Neural progenitor cell (in vitro differentiated cells): ENCODE data around the gene FZD10. TPM values are rescaled to one million over a fixed set of nuclear protein-coding genes. Genes with fewer than 3 reads are reported as not detected.

ENCODE experiments used
- DNase-seq: peaks from one replicate; pipeline ENCODE4 v3.0.0-alpha.2; 2016; ENCODE audit warnings: low spot score
- H2AFZ ChIP-seq: fragments of 200-600 bp; sonication (generic); replicated peaks from 2 replicates; pipeline ENCODE4 v1.6.1; 2016; ENCODE audit warnings: antibody characterized with exemption
- H3F3A ChIP-seq: fragments of 200-600 bp; sonication (generic); 2 replicates; pipeline ENCODE4 v1.6.1; 2016; ENCODE audit warnings: antibody characterized with exemption, low read depth
- H3K27ac ChIP-seq: fragments of 200-600 bp; sonication (generic); 2 replicates; pipeline ENCODE4 v1.5.1; 2016; ENCODE audit warnings: mild to moderate bottlenecking
- H3K27me3 ChIP-seq: fragments of 200-600 bp; sonication (generic); 2 replicates; pipeline ENCODE4 v1.6.1; 2016; ENCODE audit warnings: mild to moderate bottlenecking, moderate library complexity
- H3K36me3 ChIP-seq: fragments of 200-600 bp; sonication (generic); 2 replicates; pipeline ENCODE4 v1.5.1; 2016
- H3K4me1 ChIP-seq: fragments of 200-600 bp; sonication (generic); 2 replicates; pipeline ENCODE4 v1.6.1; 2016; ENCODE audit warnings: mixed run types
- H3K4me2 ChIP-seq: fragments of 200-600 bp; sonication (generic); 2 replicates; pipeline ENCODE4 v1.6.1; 2016
- H3K4me3 ChIP-seq: fragments of 200-600 bp; sonication (generic); 2 replicates; pipeline ENCODE4 v1.5.1; 2016
- H3K79me2 ChIP-seq: fragments of 200-600 bp; sonication (generic); 2 replicates; pipeline ENCODE4 v1.6.1; 2016; ENCODE audit warnings: low read depth
- H3K9ac ChIP-seq: fragments of 200-600 bp; sonication (generic); 2 replicates; pipeline ENCODE4 v1.6.1; 2016
- H3K9me3 ChIP-seq: fragments of 200-600 bp; sonication (generic); 2 replicates; pipeline ENCODE4 v1.5.1; 2016; ENCODE audit warnings: low read depth
- H4K20me1 ChIP-seq: fragments of 200-600 bp; sonication (generic); 2 replicates; pipeline ENCODE4 v1.6.1; 2016; ENCODE audit warnings: low read depth
- H3K27ac Mint-ChIP-seq: 3 replicates; pipeline ENCODE4 v1.8.0; 2021; ENCODE audit warnings: mixed read lengths
- H3K27me3 Mint-ChIP-seq: 2 replicates; pipeline ENCODE4 v1.8.0; 2022; ENCODE audit warnings: low read depth, mild to moderate bottlenecking, inconsistent platforms, moderate library complexity, mixed read lengths; ENCODE audit not compliant: insufficient read depth
- H3K36me3 Mint-ChIP-seq: 3 replicates; pipeline ENCODE4 v1.8.0; 2021; ENCODE audit warnings: mixed read lengths
- H3K4me1 Mint-ChIP-seq: 3 replicates; pipeline ENCODE4 v1.8.0; 2021; ENCODE audit warnings: mixed read lengths
- H3K4me3 Mint-ChIP-seq: 3 replicates; pipeline ENCODE4 v1.8.0; 2021; ENCODE audit warnings: mild to moderate bottlenecking, moderate library complexity, mixed read lengths
- H3K9me3 Mint-ChIP-seq: 3 replicates; pipeline ENCODE4 v1.8.0; 2020; ENCODE audit warnings: mixed read lengths
- EZH2 ChIP-seq: fragments of 200-600 bp; sonication (generic); IDR thresholded peaks from 2 replicates; pipeline ENCODE4 v1.6.1; 2017; ENCODE audit warnings: antibody characterized with exemption, mild to moderate bottlenecking, moderate library complexity
- EZH2phosphoT487 ChIP-seq: fragments of 200-600 bp; sonication (generic); IDR thresholded peaks from 2 replicates; pipeline ENCODE4 v1.6.1; 2017; ENCODE audit warnings: antibody characterized with exemption
- total RNA-seq: library from RNA; depleted of rRNA; stranded (reverse); fragments of >200 nt; gene quantifications from 2 replicates; pipeline ENCODE4 v1.2.3, GENCODE V29; 2015; ENCODE audit warnings: low replicate concordance
- TF ChIP-seq, protein P1 (sequence below): fragments of 200-600 bp; sonication (generic); IDR thresholded peaks from 2 replicates; pipeline ENCODE4 v1.5.1; 2017; ENCODE audit warnings: antibody characterized with exemption, mild to moderate bottlenecking

FZD10 gene
- total RNA-seq, 1 donor from 2014 or later = 0.11 TPM

DNA sequence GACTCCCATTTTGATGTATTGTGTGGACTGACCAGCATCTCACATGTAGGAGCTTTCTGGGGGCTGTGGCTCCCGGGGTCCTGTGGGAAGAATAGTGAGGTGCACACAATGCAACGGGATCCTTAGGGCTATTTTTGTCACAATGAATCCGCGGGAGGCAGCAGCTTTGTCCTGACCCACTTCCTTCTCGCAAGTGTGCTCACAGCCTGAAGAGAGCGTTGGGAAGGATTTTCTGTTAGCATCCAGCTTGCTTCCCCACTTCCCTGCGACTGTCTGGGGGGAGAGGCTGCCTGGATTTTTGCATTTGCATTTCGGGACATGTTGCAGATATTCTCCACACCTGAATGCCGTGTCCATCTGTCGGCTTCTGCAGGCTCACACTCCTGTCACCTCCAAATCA is 31.9 kb downstream of the FZD10 start:
- Mint-ChIP-seq H3K4me1 (peaks cover 18% of the 10 kb centered on the region), H3K9me3 (no peaks in the 10 kb centered on the region), H3K4me3 (no peak overlapping the region), H3K27me3 (peaks cover 3% of the 10 kb centered on the region), H3K36me3 (no peaks in the 10 kb centered on the region), H3K27ac (no peak overlapping the region)
- Histone ChIP-seq H3K4me1 (peaks cover 9% of the 10 kb centered on the region), H4K20me1 (no peaks in the 10 kb centered on the region), H3F3A (peaks cover 12% of the 10 kb centered on the region), H3K36me3 (no peaks in the 10 kb centered on the region), H3K4me2 (peak overlapping the region; percentile 42), H3K27me3 (peaks cover 55% of the 10 kb centered on the region), H3K27ac (no peak overlapping the region), H3K9ac (no peak overlapping the region), H3K9me3 (no peaks in the 10 kb centered on the region), H2AFZ (peak overlapping the region; percentile 68), H3K79me2 (no peaks in the 10 kb centered on the region), H3K4me3 (peak overlapping the region; percentile 9)
- TF ChIP-seq, protein P1, sequence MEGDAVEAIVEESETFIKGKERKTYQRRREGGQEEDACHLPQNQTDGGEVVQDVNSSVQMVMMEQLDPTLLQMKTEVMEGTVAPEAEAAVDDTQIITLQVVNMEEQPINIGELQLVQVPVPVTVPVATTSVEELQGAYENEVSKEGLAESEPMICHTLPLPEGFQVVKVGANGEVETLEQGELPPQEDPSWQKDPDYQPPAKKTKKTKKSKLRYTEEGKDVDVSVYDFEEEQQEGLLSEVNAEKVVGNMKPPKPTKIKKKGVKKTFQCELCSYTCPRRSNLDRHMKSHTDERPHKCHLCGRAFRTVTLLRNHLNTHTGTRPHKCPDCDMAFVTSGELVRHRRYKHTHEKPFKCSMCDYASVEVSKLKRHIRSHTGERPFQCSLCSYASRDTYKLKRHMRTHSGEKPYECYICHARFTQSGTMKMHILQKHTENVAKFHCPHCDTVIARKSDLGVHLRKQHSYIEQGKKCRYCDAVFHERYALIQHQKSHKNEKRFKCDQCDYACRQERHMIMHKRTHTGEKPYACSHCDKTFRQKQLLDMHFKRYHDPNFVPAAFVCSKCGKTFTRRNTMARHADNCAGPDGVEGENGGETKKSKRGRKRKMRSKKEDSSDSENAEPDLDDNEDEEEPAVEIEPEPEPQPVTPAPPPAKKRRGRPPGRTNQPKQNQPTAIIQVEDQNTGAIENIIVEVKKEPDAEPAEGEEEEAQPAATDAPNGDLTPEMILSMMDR = no peak
- TF ChIP-seq EZH2phosphoT487 (no peak), EZH2 (no peak)
- DNase-seq = peak; percentile 42

DNA sequence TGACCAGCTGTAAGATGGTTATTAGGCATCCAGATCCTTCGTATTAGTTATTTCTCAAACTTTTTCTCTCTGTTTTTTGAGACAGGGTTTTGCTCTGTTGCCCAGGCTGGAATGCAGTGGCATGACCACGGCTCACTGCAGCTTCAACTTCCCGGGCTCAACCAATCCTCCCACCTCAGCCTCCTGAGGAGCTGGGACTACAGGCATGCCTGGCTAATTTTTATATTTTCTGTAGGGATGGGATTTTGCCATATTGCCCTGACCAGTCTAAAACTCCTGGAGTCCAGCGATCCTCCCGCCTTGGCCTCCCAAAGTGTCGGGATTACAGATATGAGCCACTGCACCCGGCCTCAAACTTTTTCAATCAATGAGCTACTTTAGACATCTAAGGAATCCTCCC is 33.1 kb downstream of the FZD10 start:
- peaks cover 9% of the 10 kb centered on the region for H3K4me1 ChIP-seq
- H3K4me3 ChIP-seq = no peak overlapping the region
- H3K4me2 ChIP-seq = no peak overlapping the region
- H4K20me1 ChIP-seq = no peaks in the 10 kb centered on the region
- Mint-ChIP-seq H3K27ac (no peak overlapping the region), H3K4me3 (no peak overlapping the region), H3K9me3 (peaks cover 2% of the 10 kb centered on the region), H3K36me3 (no peaks in the 10 kb centered on the region), H3K27me3 (no peaks in the 10 kb centered on the region), H3K4me1 (peaks cover 25% of the 10 kb centered on the region)
- H3K27ac ChIP-seq = no peak overlapping the region
- no peaks in the 10 kb centered on the region for H3K36me3 ChIP-seq
- H2AFZ ChIP-seq = no peak overlapping the region
- H3K9ac ChIP-seq = no peak overlapping the region
- H3K27me3 ChIP-seq = peaks cover 67% of the 10 kb centered on the region
- H3F3A ChIP-seq = peaks cover 12% of the 10 kb centered on the region
- DNase-seq = no peak
- no peaks in the 10 kb centered on the region for H3K9me3 ChIP-seq
- no peaks in the 10 kb centered on the region for H3K79me2 ChIP-seq
- no peak for TF ChIP-seq EZH2
- TF ChIP-seq, protein P1 = no peak
- no peak for TF ChIP-seq EZH2phosphoT487

DNA sequence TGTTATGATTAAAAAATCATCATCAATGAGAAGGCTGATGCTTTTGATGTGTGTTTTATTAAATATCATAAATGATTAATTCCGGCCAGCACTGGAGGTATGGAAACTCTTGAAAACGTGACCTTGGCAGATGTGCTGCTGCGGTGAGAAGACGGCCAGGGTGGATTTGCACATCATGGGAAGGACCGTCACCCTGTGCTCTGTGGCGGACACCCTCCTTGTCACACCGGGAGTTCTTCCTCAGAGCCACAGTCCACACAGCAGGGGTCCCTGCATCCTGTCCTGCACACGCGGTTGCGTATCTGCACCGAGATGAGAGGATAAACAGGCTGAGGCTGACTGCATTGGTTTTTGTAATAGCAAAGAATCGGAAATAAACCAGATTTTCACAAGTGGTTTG is 33.5 kb downstream of the FZD10 start:
- peaks cover 68% of the 10 kb centered on the region for H3K27me3 ChIP-seq
- Mint-ChIP-seq H3K4me1 (peaks cover 25% of the 10 kb centered on the region), H3K36me3 (peaks cover 1% of the 10 kb centered on the region), H3K4me3 (no peak overlapping the region), H3K27me3 (no peaks in the 10 kb centered on the region), H3K9me3 (peaks cover 6% of the 10 kb centered on the region), H3K27ac (no peak overlapping the region)
- H4K20me1 ChIP-seq = no peaks in the 10 kb centered on the region
- no peaks in the 10 kb centered on the region for H3K79me2 ChIP-seq
- peaks cover 12% of the 10 kb centered on the region for H3F3A ChIP-seq
- H3K4me2 ChIP-seq = no peak overlapping the region
- no peak overlapping the region for H2AFZ ChIP-seq
- DNase-seq = no peak
- no peak overlapping the region for H3K9ac ChIP-seq
- H3K27ac ChIP-seq = no peak overlapping the region
- no peak overlapping the region for H3K4me3 ChIP-seq
- peaks cover 9% of the 10 kb centered on the region for H3K4me1 ChIP-seq
- no peak for TF ChIP-seq EZH2phosphoT487
- TF ChIP-seq, protein P1 = no peak
- TF ChIP-seq EZH2 = no peak
- H3K9me3 ChIP-seq = no peaks in the 10 kb centered on the region
- no peaks in the 10 kb centered on the region for H3K36me3 ChIP-seq
